ENCODE data around the gene SLC26A2. TPM values are rescaled to one million over a fixed set of nuclear protein-coding genes. Genes with fewer than 3 reads are reported as not detected.

The SLC26A2 gene
- polyA plus RNA-seq, 3 donors from 2014 or later: 2.4 to 3.6 (median 2.4) TPM

DNA sequence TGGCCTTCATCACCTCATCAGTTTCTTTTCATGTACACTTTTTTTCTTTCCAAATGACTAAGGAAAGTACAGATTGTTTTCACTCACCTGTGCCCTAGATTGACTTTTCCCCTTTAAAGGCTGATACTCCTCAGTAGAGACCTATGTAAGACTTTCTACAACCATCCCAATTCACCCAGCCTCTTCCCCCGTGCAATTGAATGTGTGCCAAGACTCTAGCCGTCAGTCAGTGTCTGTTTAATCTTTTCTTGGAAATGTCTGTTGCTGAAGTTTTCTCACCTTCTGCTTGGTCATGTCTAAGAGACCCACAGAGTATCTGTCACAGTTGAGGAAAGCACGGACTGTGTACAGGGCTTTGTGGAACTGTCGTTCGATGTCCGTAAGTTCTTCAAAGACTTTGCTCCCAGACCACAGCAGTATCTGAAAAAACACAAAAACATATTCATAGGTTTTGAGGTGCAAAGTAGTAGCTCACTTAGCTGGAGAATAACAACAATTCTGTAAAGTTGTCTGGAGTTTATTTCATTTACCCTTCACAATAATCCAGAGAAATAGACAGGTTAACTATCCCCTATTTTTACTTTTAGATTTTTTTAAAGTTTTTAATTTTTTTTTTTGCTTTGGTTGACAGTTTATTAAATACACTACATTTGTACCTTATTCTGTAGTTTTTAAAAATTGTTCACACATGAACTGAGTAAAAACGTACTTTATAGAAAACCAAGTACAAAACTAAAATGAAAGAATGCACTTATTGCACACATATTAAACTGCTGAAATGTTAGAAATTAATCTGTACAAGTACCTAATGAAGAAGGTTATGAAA lies 29.6 kb upstream of the SLC26A2 start:
- H3K9me3 Mint-ChIP-seq: no peaks in the 10 kb centered on the region
- no peak overlapping the region for H3K27ac Mint-ChIP-seq
- H3K27me3 Mint-ChIP-seq (ENCODE audit: low read depth in 3 of 3): peaks cover 2 to 14% (median 6%) of the 10 kb centered on the region in 3 donors
- H3K36me3 Mint-ChIP-seq: no peaks in the 10 kb centered on the region
- H3K4me3 Mint-ChIP-seq: no peak overlapping the region
- DNase-seq: no peak
- H3K4me1 Mint-ChIP-seq: no peaks in the 10 kb centered on the region

DNA sequence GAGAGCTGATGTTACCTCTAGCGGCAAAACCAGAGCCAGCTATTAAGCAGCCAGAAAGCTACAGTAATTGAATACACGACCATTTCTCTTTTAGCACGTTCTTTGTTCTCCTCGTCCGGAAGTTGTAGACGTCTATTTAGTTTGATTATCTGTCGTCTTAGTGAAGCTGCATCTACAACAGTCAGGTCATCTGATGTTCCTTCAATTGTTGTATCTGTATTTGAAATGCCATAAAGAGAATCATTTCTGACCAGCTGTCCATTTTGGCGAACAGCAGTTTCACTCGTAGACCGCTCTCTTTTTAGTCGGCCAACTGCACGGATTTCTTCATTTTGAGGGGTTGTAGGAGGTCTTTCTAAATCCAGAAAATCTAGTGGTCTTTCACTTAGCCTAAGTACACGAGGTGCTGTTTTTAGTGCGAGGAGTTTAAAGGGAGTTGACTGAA lies 28.5 kb upstream of the SLC26A2 start:
- H3K27me3 Mint-ChIP-seq (ENCODE audit: low read depth in 3 of 3): peaks cover 3 to 15% (median 6%) of the 10 kb centered on the region in 3 donors
- H3K27ac Mint-ChIP-seq: no peak overlapping the region
- DNase-seq: no peak
- no peaks in the 10 kb centered on the region for H3K36me3 Mint-ChIP-seq
- no peaks in the 10 kb centered on the region for H3K4me1 Mint-ChIP-seq
- no peak overlapping the region for H3K4me3 Mint-ChIP-seq
- H3K9me3 Mint-ChIP-seq: no peaks in the 10 kb centered on the region

GRCh38 chr5:149932445-149933350 lies 27.9 kb upstream of the SLC26A2 start:
- DNase-seq: no peak
- H3K36me3 Mint-ChIP-seq: no peaks in the 10 kb centered on the region
- H3K27ac Mint-ChIP-seq: no peak overlapping the region
- peaks cover 2 to 15% (median 6%) of the 10 kb centered on the region in 3 donors for H3K27me3 Mint-ChIP-seq (ENCODE audit: low read depth in 3 of 3)
- no peak overlapping the region for H3K4me3 Mint-ChIP-seq
- no peaks in the 10 kb centered on the region for H3K4me1 Mint-ChIP-seq
- no peaks in the 10 kb centered on the region for H3K9me3 Mint-ChIP-seq

DNA sequence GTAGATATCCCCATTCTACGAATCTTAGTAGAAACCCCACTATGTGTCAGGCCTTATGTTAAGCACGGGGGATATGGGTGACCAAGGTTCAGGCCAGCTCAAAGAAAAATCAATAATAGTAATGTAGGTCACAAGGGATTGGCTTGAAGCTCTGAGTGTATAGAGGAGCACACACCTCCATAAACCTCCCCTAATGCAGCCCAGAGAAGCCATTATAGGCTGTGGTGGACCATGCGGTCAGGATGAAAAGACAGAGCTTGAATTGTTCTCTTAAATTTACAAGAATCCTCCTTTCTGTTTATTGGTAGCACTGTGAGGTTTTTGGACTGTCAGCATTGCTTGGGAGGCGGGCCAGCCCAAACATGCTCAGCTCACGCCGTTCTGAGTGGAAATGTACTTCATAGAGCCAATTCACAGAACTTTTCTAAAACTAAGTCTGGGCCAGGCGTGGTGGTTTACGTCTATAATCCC lies 25.1 kb upstream of the SLC26A2 start:
- Mint-ChIP-seq H3K9me3 (no peaks in the 10 kb centered on the region), H3K36me3 (no peaks in the 10 kb centered on the region), H3K27ac (no peak overlapping the region), H3K4me1 (no peaks in the 10 kb centered on the region), H3K4me3 (no peak overlapping the region), H3K27me3 (ENCODE audit: low read depth in 3 of 3) (peaks cover 2 to 13% (median 6%) of the 10 kb centered on the region in 3 donors)
- DNase-seq: no peak

- no peak overlapping the region for H3K27ac Mint-ChIP-seq
- no peak for DNase-seq
- H3K36me3 Mint-ChIP-seq: no peaks in the 10 kb centered on the region
- peaks cover 2 to 9% (median 6%) of the 10 kb centered on the region in 3 donors for H3K27me3 Mint-ChIP-seq (ENCODE audit: low read depth in 3 of 3)
- H3K9me3 Mint-ChIP-seq: no peaks in the 10 kb centered on the region
- H3K4me3 Mint-ChIP-seq: no peak overlapping the region
- H3K4me1 Mint-ChIP-seq: no peaks in the 10 kb centered on the region
These were observed 24.4 kb upstream of the SLC26A2 start for GRCh38 chr5:149936044-149936699.

- Mint-ChIP-seq H3K36me3 (no peaks in the 10 kb centered on the region), H3K27me3 (ENCODE audit: low read depth in 3 of 3) (peaks cover 2 to 7% (median 6%) of the 10 kb centered on the region in 3 donors), H3K4me3 (no peak overlapping the region), H3K9me3 (no peaks in the 10 kb centered on the region), H3K27ac (no peak overlapping the region), H3K4me1 (no peaks in the 10 kb centered on the region)
- DNase-seq: no peak
These were observed 23.9 kb upstream of the SLC26A2 start for GRCh38 chr5:149936700-149937091.

DNA sequence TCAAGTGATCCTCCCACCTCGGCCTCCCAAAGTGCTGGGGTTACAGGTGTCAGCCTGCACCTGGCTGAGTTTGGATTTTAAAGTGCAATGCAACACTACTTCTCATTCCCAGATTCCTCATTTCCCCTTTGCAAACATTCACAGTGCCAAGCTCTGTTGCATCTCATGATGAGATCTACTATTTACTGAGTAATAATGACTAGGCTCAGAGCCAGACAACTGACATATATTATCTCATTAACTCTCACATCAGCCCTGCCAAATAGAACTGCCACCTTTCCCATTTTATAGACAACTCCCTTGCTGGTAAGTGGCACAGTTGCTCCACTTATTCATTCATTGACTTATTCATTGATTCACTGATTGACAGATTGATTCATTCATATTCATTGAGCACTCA lies 22.9 kb upstream of the SLC26A2 start:
- Mint-ChIP-seq H3K36me3 (no peaks in the 10 kb centered on the region), H3K27ac (no peak overlapping the region), H3K27me3 (ENCODE audit: low read depth in 3 of 3) (peaks cover 2 to 8% (median 5%) of the 10 kb centered on the region in 3 donors), H3K9me3 (no peaks in the 10 kb centered on the region), H3K4me3 (no peak overlapping the region), H3K4me1 (no peaks in the 10 kb centered on the region)
- DNase-seq: no peak

- no peaks in the 10 kb centered on the region for H3K36me3 Mint-ChIP-seq
- H3K27me3 Mint-ChIP-seq (ENCODE audit: low read depth in 3 of 3): peaks cover 2 to 8% (median 5%) of the 10 kb centered on the region in 3 donors
- no peak overlapping the region for H3K27ac Mint-ChIP-seq
- no peaks in the 10 kb centered on the region for H3K9me3 Mint-ChIP-seq
- H3K4me3 Mint-ChIP-seq: no peak overlapping the region
- no peaks in the 10 kb centered on the region for H3K4me1 Mint-ChIP-seq
- DNase-seq: no peak
These were observed 22.3 kb upstream of the SLC26A2 start for GRCh38 chr5:149938279-149938678.

GRCh38 chr5:149938791-149939358 lies 21.7 kb upstream of the SLC26A2 start:
- H3K27ac Mint-ChIP-seq: no peak overlapping the region
- no peaks in the 10 kb centered on the region for H3K4me1 Mint-ChIP-seq
- no peaks in the 10 kb centered on the region for H3K9me3 Mint-ChIP-seq
- no peaks in the 10 kb centered on the region for H3K36me3 Mint-ChIP-seq
- H3K4me3 Mint-ChIP-seq: no peak overlapping the region
- DNase-seq: no peak
- H3K27me3 Mint-ChIP-seq (ENCODE audit: low read depth in 3 of 3): peaks cover 2 to 8% (median 5%) of the 10 kb centered on the region in 3 donors

DNA sequence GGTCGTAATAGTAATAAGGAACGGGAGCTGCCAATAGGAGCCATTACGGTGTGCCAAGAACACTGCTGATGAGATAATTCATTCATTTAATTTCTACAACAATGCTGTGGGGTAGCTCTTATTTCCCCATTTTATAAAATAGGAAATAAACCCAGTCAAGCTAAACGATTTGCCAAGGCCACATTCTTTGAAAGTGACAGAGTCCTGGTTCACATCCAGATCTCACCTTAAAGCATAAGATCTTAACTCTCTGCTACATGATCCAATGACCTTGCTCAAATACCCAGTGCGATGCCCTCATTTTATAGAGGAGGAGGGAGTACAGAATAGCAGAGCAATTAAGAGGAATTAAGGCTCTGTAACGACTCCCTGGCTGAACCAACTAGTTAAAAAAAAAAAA lies 21.0 kb upstream of the SLC26A2 start:
- Mint-ChIP-seq H3K27ac (no peak overlapping the region), H3K27me3 (ENCODE audit: low read depth in 3 of 3) (peaks cover 2 to 8% (median 5%) of the 10 kb centered on the region in 3 donors), H3K4me3 (no peak overlapping the region), H3K36me3 (no peaks in the 10 kb centered on the region), H3K9me3 (no peaks in the 10 kb centered on the region), H3K4me1 (no peaks in the 10 kb centered on the region)
- no peak for DNase-seq

DNA sequence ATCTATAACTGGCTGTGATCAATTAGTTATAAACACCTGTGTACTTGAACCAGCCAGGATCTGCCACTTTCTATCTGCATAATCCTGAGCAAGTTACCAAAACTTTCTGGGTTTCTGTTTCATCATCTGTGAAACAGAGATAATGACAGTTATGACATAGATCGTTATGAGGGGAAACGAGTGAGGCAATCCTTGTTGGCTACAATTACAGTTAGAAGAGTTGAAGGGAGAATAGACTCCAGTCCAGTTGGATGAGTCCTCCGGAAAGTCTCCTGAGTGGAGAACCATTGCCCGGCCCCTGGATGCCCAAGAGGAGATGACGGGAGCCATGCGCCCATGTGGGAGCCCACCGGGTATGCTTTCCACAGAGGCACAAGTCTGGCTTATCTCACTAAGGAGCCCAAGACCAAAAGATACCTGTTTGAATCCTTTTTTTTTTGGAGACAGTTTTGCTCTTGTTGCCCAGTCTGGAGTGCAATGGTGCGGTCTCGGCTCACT lies 20.4 kb upstream of the SLC26A2 start:
- Mint-ChIP-seq H3K27me3 (ENCODE audit: low read depth in 3 of 3) (peaks cover 2 to 5% (median 3%) of the 10 kb centered on the region in 3 donors), H3K9me3 (no peaks in the 10 kb centered on the region), H3K36me3 (no peaks in the 10 kb centered on the region), H3K4me1 (no peaks in the 10 kb centered on the region), H3K4me3 (no peak overlapping the region), H3K27ac (no peak overlapping the region)
- no peak for DNase-seq

- Mint-ChIP-seq H3K27me3 (ENCODE audit: low read depth in 3 of 3) (peaks cover under 1 to 2% (median 2%) of the 10 kb centered on the region in 3 donors), H3K27ac (no peak overlapping the region), H3K9me3 (no peaks in the 10 kb centered on the region), H3K4me3 (no peak overlapping the region), H3K4me1 (no peaks in the 10 kb centered on the region), H3K36me3 (no peaks in the 10 kb centered on the region)
- no peak for DNase-seq
These were observed 19.5 kb upstream of the SLC26A2 start for GRCh38 chr5:149940941-149941644.

- Mint-ChIP-seq H3K4me3 (no peak overlapping the region), H3K36me3 (no peaks in the 10 kb centered on the region), H3K9me3 (no peaks in the 10 kb centered on the region), H3K27me3 (ENCODE audit: low read depth in 3 of 3) (peaks cover 0 to 2% (median 2%) of the 10 kb centered on the region in 3 donors), H3K4me1 (no peaks in the 10 kb centered on the region), H3K27ac (no peak overlapping the region)
- DNase-seq: no peak
These were observed 18.8 kb upstream of the SLC26A2 start for GRCh38 chr5:149941795-149942194.
